ACC112 (cell line): ENCODE results near the gene EZH1.
"Not testable (repeated sequence)": the region's sequence is repeated elsewhere in the genome, so short reads cannot be mapped to it uniquely, and the experiment has no call there.

Source experiments
- H2AFZ ChIP-seq: fragments of 200-600 bp; sonication (generic); one replicate; pipeline ENCODE4 v1.6.0; 2017; ENCODE audit warnings: antibody characterized with exemption, low read length; ENCODE audit not compliant: unreplicated experiment
- H3K27ac ChIP-seq: fragments of 200-600 bp; sonication (generic); 2 replicates; pipeline ENCODE4 v1.5.1; 2014; ENCODE audit warnings: low read depth, mild to moderate bottlenecking, antibody characterized with exemption, low read length, moderate library complexity
- H3K27me3 ChIP-seq: fragments of 200-600 bp; sonication (generic); 2 replicates; pipeline ENCODE4 v1.6.1; 2014; ENCODE audit warnings: mild to moderate bottlenecking, antibody characterized with exemption, low read length, moderate library complexity, mixed read lengths; ENCODE audit not compliant: insufficient read depth
- H3K36me3 ChIP-seq: fragments of 200-600 bp; sonication (generic); 2 replicates; pipeline ENCODE4 v1.6.1; 2016; ENCODE audit warnings: mild to moderate bottlenecking, antibody characterized with exemption, low read length, moderate library complexity, mixed read lengths; ENCODE audit not compliant: insufficient read depth
- H3K4me1 ChIP-seq: fragments of 200-600 bp; sonication (generic); one replicate; pipeline ENCODE4 v1.6.1; 2016; ENCODE audit warnings: low read length, mixed read lengths; ENCODE audit not compliant: insufficient read depth, unreplicated experiment, control insufficient read depth
- H3K4me3 ChIP-seq: fragments of 200-600 bp; sonication (generic); 2 replicates; pipeline ENCODE4 v1.5.1; 2014; ENCODE audit warnings: mild to moderate bottlenecking, low read depth, low read length
- H3K79me2 ChIP-seq: fragments of 200-600 bp; sonication (generic); one replicate; pipeline ENCODE4 v1.6.0; 2016; ENCODE audit warnings: low read length; ENCODE audit not compliant: control insufficient read depth, unreplicated experiment, insufficient read depth

EZH1 gene

DNA sequence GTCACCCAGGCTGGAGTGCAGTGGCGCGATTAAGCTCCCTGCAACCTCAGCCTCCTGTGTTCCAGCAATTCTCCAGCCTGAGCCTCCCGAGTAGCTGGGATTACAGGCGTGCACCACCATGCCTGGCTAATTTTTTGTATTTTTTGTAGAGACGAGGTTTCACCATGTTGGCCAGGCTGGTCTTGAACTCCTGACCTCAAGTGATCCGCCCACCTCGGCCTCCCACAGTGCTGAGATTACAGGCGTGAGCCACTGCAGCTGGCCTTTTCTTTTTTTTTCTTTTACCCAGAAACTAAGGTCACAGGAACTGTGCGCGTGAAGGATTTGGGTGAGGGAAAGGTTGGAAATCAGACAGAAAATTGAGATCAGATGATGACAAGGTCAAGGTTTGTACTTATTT, 25.1 kb upstream of the EZH1 start:
- H3K27ac ChIP-seq, H2AFZ ChIP-seq, H3K79me2 ChIP-seq, H3K4me3 ChIP-seq, H3K36me3 ChIP-seq, H3K27me3 ChIP-seq: not testable (repeated sequence)
- peaks cover 12% of the 10 kb centered on the region for H3K4me1 ChIP-seq

DNA sequence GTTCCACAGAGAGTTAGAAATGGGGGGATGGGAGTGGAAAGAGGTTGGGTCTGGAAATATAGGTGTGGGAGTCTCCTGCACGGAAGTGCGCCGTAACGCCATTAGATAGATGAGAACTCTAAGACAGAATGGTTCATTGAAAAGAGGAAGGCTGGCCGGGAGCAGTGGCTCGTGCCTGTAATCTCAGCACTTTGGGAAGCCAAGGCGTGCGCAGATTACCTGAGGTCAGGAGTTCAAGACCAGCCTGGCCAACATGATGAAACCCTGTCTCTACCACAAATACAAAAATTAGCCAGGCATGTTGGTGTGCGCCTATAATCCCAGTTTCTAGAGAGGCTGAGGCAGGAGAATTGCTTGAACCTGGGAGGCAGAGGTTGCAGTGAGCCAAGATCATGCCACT, 23.2 kb upstream of the EZH1 start:
- not testable (repeated sequence) for H3K79me2 ChIP-seq, H3K36me3 ChIP-seq, H3K4me3 ChIP-seq, H3K4me1 ChIP-seq, H3K27me3 ChIP-seq, H3K27ac ChIP-seq, H2AFZ ChIP-seq

DNA sequence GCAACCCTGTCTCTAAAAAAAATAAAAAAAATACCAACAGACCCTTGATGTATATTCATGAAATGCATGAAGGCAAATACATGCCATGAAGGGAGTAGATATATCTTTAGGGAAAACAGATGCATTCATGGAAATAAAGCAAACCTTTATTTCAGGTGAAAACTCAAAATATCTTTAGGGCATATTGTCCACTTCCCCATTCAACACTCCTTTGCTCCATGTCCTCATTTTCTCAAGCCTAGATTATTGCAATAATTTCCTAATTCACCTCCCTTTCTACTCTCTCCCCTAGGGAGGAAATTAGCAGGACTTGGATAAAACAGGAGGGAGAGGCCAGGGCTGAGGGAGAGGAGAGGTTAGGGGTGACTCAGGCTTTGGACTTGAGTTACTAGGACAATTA, 22.7 kb upstream of the EZH1 start:
- peaks cover 10% of the 10 kb centered on the region for H3K4me1 ChIP-seq
- no peaks in the 10 kb centered on the region for H3K36me3 ChIP-seq
- no peak overlapping the region for H3K27ac ChIP-seq
- no peak overlapping the region for H3K4me3 ChIP-seq
- H3K79me2 ChIP-seq, result no peaks in the 10 kb centered on the region
- no peak overlapping the region for H2AFZ ChIP-seq
- no peaks in the 10 kb centered on the region for H3K27me3 ChIP-seq

DNA sequence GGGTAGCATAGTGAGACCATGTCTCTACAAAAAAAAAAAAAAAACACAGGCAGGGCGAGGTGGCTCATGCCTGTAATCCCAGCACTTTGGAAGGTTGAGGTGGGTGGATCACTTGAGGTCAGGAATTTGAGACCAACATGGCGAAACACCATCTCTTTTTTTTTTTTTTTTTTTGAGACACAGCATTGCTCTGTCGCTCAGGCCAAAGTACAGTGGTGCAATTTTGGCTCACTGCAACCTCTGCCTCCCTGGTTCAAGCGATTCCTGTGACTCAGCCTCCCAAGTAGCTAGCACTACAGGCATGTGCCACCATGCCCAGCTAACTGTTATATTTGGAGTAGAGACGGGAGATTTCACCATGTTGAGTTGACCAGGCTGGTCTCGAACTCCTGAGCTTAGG, 21.3 kb upstream of the EZH1 start:
- Histone ChIP-seq H3K27me3 (peaks cover 11% of the 10 kb centered on the region), H3K4me3 (no peak overlapping the region)

DNA sequence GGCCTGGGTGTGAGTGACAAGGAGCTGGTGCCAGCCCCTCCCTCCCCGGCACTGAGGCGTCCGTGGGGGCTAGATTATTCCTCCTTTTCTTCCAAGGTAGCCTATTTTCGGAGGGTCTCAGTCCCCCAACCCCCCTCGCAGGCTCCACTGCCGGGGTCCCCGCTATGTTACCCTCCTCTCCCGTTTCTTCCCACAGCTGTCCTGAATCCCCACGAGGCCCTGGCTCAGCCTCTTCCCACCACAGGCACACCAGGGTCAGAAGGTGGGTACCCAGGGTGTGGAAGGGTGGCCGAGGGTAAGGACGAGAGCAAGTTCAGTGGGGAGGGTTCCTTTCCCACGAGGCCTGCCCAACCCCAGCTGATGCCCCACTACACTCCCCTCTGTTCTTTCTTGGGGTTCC, 16.8 kb upstream of the EZH1 start:
- Histone ChIP-seq H3K36me3 (no peaks in the 10 kb centered on the region), H3K4me1 (peaks cover 6% of the 10 kb centered on the region), H3K27me3 (peaks cover 37% of the 10 kb centered on the region), H3K27ac (no peak overlapping the region), H3K4me3 (peak overlapping the region; percentile 75), H2AFZ (no peak overlapping the region), H3K79me2 (no peaks in the 10 kb centered on the region)

More for the DNA sequence above, 21.3 kb upstream of the EZH1 start:
- peaks cover 10% of the 10 kb centered on the region for H3K4me1 ChIP-seq
- H2AFZ ChIP-seq, result no peak overlapping the region
- H3K36me3 ChIP-seq, result no peaks in the 10 kb centered on the region
- H3K79me2 ChIP-seq, result no peaks in the 10 kb centered on the region
- H3K27ac ChIP-seq, result no peak overlapping the region

DNA sequence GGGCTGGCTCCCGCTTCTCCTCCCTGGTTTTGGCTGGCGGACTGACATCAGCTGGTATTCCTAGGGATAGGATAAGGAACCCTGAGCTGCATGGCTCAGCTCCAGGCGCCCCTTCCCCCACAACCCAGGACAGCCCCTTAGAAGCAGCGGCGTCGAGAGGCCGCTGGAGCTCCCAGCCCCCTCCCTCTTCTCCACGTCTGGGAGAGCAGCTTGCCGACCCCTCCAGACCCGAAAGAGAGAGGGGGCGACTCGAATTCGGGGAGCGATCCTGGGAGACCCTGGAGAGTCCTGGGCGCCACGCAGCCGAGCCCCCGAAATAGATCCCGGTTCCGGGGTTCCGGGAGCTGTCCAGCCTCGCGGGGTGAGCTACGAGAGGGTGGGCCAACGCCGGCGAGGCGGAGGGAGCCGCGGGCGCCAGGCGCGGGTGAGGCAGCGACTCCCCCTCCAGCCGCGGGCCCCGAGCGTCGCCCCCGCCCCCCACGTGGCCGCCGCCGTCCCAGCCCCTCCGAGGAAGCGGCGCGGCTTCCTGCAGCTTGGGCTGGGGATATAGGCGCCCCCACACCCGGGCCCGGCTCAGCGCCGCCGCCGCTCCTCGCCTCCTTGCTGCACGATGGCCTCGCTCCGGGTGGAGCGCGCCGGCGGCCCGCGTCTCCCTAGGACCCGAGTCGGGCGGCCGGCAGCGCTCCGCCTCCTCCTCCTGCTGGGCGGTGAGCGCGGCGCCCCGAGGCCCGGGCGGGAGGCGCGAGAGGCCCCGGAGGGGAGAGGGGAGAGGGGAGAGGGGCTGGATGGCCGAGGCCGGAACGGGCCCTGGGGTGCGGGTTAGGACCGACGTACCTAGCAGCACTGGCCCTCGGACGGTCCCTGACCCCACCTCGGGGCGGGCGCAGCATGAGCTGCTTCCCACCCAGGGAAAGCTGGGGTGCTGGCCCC, 16.1 kb upstream of the EZH1 start, which contains the start of gene RAMP2:
Gene RAMP2 (plus strand): TSS at position 576 of the 930 bp plus-strand sequence. CDS start 35 bp downstream, at position 611.
- Histone ChIP-seq H3K36me3 (no peaks in the 10 kb centered on the region), H3K27ac (no peak within 1 kb of the TSS), H3K4me3 (peak within 1 kb of the TSS; percentile 75), H3K4me1 (peaks cover 6% of the 10 kb centered on the region), H3K79me2 (no peaks in the 10 kb centered on the region), H3K27me3 (peaks cover 37% of the 10 kb centered on the region), H2AFZ (peak within 1 kb of the TSS; percentile 50)

DNA sequence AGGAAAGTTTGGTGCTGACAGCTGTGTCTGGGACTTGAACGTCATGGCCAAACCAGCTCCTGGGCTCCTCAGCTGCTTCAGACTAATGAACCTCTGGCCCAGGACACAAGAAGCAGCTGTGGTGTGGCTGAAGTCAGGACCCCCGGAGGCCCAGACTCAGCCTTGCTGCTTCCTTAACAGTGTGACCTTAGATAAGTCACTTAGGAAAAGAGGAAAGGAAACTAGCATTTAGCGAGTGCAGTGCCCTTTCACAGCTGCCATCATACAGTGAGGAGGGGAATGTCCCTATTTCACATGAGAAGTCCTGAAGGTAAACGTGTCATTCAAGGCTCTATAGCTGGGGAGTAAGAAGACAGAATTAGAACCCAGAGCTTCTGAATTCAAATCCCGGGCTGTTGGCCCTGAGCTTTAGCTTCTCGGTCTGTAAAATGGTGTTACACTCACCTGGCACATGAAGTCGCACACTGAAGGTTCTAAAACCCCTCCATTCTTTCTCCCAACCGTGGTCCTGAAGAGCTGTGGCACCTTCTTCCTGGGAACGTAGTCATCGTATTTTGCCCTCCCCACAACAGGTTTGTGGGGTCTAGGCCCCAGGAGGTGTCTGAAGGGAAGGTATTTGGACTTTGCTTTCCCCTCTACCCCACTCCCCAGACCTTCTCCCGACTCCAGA, 15.3 kb upstream of the EZH1 start:
- Histone ChIP-seq H3K27me3 (peaks cover 37% of the 10 kb centered on the region), H2AFZ (peak overlapping the region; percentile 50), H3K79me2 (no peaks in the 10 kb centered on the region), H3K27ac (no peak overlapping the region), H3K4me3 (no peak overlapping the region), H3K4me1 (peaks cover 6% of the 10 kb centered on the region), H3K36me3 (no peaks in the 10 kb centered on the region)

DNA sequence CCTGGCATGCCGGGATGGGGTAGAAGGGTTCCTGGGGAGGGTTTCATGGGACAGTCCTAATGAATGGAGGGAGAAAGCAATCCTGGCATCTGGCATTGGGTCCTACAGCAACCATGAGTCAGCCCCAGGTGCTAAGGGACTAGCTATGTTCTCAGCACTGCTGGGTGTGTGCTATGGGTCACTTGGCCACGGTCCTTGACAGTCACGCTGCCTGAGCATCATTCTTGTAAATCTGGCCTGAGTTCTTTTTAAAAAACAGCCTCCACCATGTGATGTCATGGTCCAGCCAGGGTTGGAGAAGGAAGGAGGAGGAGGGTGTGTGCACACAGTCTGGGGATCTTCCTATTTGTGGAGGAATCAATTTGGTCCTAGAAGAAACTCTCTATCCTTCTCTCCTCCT, 9.9 kb upstream of the EZH1 start:
- Histone ChIP-seq H3K79me2 (no peaks in the 10 kb centered on the region), H3K4me1 (no peaks in the 10 kb centered on the region), H3K36me3 (no peaks in the 10 kb centered on the region), H2AFZ (no peak overlapping the region), H3K27me3 (peaks cover 12% of the 10 kb centered on the region), H3K27ac (no peak overlapping the region), H3K4me3 (no peak overlapping the region)

DNA sequence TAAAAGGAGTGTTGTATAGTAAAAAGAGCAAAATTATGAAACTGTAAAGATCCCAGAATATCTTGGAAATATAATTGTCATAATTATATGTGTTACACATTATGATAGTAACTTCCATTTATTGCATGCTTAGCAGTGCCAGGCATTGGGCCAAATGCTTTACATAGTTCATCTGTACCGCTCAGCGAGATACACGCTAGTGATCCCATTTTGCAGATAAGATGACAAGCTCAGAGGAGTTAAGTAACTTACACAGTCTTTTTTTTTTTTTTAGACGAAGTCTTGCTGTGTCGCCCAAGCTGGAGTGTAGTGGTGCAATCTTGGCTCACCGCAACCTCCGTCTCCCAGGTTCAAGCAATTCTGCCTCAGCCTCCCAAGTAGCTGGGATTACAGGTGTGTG, 6.8 kb upstream of the EZH1 start:
- no peak overlapping the region for H3K27ac ChIP-seq
- no peaks in the 10 kb centered on the region for H3K27me3 ChIP-seq
- H3K4me3 ChIP-seq, result no peak overlapping the region
- no peaks in the 10 kb centered on the region for H3K79me2 ChIP-seq
- no peak overlapping the region for H2AFZ ChIP-seq
- peaks cover 6% of the 10 kb centered on the region for H3K4me1 ChIP-seq
- no peaks in the 10 kb centered on the region for H3K36me3 ChIP-seq

DNA sequence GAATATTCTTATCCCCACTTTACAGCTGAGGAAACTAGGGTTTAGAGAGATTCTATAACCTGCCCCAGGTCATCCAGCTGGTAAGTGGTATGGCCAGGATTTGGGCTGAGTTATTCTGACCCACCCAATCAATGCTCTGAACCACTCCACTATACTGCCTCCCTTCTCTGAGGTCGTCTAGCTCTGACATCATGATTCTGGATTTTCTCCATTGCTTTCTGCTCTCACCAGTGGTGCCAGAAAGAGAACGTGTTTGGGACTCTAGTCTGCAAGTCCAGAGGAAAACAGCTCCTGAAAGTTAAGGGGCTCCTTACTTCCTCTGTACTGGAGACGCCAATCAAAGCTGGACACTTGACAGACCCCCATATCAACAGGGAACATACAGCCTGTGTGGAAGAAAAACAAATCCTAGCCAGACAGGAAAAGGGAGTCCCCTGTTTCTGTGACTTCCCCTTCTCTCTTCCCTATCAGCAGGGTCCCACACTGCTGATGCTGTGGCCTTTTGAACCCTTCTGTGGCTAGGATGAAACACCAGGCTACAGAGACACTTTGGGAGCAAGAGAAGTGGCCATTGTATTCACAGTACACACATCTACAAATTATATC, 6.0 kb upstream of the EZH1 start:
- Histone ChIP-seq H3K27me3 (no peaks in the 10 kb centered on the region), H3K4me3 (no peak overlapping the region), H3K27ac (no peak overlapping the region), H3K4me1 (peaks cover 6% of the 10 kb centered on the region), H3K36me3 (no peaks in the 10 kb centered on the region), H2AFZ (no peak overlapping the region), H3K79me2 (no peaks in the 10 kb centered on the region)
